HG03558 (cell line): ENCODE results near the gene HIVEP1.
"Not testable (repeated sequence)": the region's sequence is repeated elsewhere in the genome, so short reads cannot be mapped to it uniquely, and the experiment has no call there.

Experiments
- ATAC-seq: cut with Tn5 transposase; IDR thresholded peaks from one replicate; pipeline ENCODE4 v1.9.1; 2021; ENCODE audit warnings: moderate number of reproducible peaks; ENCODE audit not compliant: unreplicated experiment; ENCODE audit errors: extremely low read depth

HIVEP1 gene

GRCh38 chr6:12075067-12075563 is 63.0 kb downstream of the HIVEP1 start:
- ATAC-seq, result no peak

GRCh38 chr6:12077021-12077710 is 65.1 kb downstream of the HIVEP1 start:
- no peak for ATAC-seq

- no peak for ATAC-seq
These were observed 65.9 kb downstream of the HIVEP1 start for GRCh38 chr6:12078014-12078413.

- ATAC-seq, result no peak
These were observed 69.7 kb downstream of the HIVEP1 start for GRCh38 chr6:12081771-12082170.

- ATAC-seq, result no peak
These were observed 70.3 kb downstream of the HIVEP1 start for GRCh38 chr6:12082368-12082767.

- no peak for ATAC-seq
These were observed 71.2 kb downstream of the HIVEP1 start for GRCh38 chr6:12083302-12083701.

- no peak for ATAC-seq
These were observed 71.7 kb downstream of the HIVEP1 start for GRCh38 chr6:12083763-12084162.

GRCh38 chr6:12084681-12085080 is 72.6 kb downstream of the HIVEP1 start:
- no peak for ATAC-seq

- ATAC-seq, result no peak
These were observed 76.4 kb downstream of the HIVEP1 start for GRCh38 chr6:12088531-12088930.

- no peak for ATAC-seq
These were observed 78.6 kb downstream of the HIVEP1 start for GRCh38 chr6:12090714-12091113.

- no peak for ATAC-seq
These were observed 80.7 kb downstream of the HIVEP1 start for GRCh38 chr6:12092762-12093161.

GRCh38 chr6:12094689-12095088 is 82.6 kb downstream of the HIVEP1 start:
- no peak for ATAC-seq

GRCh38 chr6:12096342-12096741 is 84.2 kb downstream of the HIVEP1 start:
- ATAC-seq, result no peak

- no peak for ATAC-seq
These were observed 85.7 kb downstream of the HIVEP1 start for GRCh38 chr6:12097791-12098190.

GRCh38 chr6:12099623-12100338 is 87.7 kb downstream of the HIVEP1 start:
- no peak for ATAC-seq

- no peak for ATAC-seq
These were observed 88.9 kb downstream of the HIVEP1 start for GRCh38 chr6:12101048-12101447.

GRCh38 chr6:12101653-12102312 is 89.7 kb downstream of the HIVEP1 start:
- ATAC-seq, result no peak

GRCh38 chr6:12102350-12102749 is 90.2 kb downstream of the HIVEP1 start:
- no peak for ATAC-seq

GRCh38 chr6:12103158-12103557 is 91.0 kb downstream of the HIVEP1 start:
- ATAC-seq, result no peak

GRCh38 chr6:12105271-12105670 is 93.2 kb downstream of the HIVEP1 start:
- no peak for ATAC-seq

GRCh38 chr6:12108376-12108775 is 96.3 kb downstream of the HIVEP1 start:
- not testable (repeated sequence) for ATAC-seq
